Stimulated activated CD4-positive, alpha-beta T cell treated with anti-CD3 and anti-CD28 coated beads, Interleukin-12 subunit alpha, Interleukin-12 subunit beta, amount 100 ng/mL, for 4 hours (primary cell): ENCODE results near the gene TRIM67.
A peak's percentile ranks its signal among the peaks of the same experiment; 100 is the strongest.

Experiments used
- DNase-seq: peaks from one replicate; pipeline ENCODE4 v3.0.0-alpha.2; 2020

TRIM67 gene

DNA sequence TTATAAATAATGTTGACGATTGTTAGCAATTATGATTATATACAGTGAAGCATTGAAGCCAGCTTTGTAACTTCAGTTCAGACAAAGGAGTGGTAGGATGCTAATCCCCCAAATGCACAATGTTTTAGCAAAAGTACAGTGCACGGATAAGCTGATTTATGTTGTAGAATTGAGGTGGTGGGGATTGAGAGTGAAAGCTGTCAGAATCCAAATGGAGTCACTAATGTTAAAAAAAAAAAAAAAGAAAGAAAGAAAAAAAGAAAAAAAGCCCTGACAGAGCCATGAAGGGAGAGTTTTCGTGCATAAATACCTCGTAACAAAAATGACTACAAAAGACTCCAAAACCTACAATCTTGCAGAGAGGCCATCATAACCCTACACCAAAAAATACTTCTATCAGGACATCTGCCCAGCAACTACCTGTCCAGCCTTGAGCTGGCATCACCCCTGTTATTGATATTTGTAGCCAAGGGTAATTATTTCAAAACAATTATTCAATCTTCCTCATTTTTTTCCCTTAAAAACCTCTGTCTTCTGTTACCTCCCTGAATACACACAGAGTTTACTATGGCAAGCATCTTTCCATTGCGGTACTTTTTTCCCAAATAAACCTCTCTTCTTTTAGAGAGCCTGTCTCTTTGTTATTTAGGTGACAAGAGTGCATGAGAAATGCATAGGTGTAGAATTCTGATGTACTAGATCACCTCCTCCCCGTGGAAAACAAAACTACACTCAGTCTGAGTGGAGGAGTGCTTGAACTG lies 2.5 kb upstream of the TRIM67 start:
- no peak for DNase-seq

DNA sequence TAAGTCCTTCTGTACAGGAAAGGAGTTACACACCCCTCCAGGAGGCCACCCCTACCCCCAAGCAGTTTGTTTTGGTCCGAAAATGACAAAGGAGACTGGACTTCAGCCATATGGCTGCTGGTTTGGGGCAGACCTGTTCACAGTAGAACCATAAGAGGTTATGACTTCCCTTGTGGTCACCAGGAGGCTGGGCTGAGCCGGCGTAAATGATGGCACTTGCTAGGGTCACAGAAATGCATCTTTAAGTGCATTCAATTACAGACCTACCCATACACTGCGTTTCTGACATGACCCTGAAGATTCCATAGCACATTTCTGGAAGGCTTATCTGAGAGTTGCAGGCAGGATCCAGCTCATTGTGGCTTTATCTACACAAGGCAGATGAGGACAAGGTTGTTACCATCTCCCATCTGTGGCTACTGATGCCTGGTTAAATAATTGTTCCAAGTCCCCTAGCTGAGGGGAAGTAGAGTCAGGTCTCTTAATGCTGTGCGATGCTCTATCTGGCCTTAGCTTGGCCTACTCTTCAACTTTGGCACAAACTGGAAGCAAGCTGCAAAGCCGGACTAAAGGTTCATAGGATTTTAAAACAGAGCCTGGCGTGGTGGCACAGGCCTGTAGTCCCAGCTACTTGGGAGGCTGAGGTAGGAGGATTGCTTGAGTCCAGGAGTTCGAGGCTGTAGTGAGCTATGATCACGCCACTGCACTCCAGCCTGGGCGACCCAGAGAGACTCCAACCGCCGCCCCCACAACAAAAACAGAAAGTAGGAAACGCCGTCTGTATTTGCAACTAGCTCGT lies 1.7 kb upstream of the TRIM67 start:
- no peak for DNase-seq

DNA sequence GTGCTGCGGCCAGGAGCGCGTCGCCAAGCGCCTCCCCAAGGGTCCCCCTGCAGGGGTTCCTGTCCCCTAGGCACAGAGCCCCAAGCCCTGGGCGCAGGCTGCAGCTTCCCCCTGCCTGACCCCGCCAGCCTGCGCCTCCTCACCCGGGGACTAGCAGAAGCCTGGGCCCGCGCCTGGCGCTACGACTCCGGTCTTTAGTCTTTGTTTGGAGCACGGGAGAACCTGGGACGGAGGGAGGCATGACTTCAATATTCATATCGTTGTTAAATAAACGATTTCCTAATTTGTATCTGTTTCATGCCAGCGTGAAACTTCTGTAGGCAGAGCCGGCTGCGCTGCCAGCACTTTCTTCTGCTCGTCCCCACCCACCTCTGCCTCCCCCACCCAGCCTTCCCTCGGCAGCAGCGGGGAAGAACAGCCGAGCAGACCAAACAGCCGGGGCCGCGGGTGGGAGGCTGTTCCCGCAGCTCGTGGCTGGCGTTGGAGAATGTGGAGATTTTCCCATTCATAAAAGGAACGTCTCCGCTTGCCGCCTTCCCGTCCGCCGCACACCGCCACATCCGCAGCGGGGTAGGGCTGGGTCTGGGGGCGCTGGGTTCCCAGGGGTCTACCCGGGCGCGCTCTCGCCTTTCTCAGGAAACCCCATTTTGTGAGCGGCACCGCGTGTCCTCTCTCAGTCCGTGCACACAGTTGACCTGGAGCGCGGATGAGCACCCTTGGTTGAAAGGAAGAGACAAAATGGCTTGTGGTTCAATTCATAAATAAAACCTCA lies 777 bp upstream of the TRIM67 start:
- no peak for DNase-seq

DNA sequence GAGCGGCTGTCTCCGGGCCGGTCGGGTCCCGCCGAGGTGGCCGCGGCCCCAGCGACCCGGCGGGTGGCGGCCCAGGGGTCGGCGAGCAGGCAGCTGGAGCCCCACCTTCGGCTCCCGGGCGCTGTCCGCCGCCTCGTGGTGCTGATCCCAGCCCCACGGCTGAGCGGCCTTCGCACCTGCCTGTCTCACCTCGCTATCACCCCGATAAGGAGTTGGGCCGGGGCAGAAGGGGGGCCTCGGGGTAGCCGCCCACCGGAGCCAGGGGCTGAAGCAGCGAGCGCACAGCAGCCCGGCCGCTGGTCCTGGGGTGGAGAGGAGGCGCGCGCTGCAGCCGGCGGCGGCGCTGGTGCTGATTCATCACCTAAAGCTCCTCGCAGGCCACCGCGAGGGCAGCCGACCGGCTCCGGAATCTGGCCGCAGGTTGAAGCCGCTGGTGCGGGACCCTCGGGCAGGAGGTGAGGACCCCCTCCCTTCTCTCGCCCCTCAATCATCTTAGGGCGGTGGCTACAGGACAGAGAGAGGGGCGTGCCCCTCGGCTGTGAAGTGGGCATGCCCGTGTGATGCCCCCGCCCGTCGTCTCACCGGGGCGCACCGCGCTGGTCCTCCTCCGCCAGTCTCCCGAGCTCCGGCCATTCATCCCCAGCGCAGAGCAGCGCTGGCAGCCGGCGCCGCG lies 575 bp downstream of the TRIM67 start:
- DNase-seq: peak; percentile 34

DNA sequence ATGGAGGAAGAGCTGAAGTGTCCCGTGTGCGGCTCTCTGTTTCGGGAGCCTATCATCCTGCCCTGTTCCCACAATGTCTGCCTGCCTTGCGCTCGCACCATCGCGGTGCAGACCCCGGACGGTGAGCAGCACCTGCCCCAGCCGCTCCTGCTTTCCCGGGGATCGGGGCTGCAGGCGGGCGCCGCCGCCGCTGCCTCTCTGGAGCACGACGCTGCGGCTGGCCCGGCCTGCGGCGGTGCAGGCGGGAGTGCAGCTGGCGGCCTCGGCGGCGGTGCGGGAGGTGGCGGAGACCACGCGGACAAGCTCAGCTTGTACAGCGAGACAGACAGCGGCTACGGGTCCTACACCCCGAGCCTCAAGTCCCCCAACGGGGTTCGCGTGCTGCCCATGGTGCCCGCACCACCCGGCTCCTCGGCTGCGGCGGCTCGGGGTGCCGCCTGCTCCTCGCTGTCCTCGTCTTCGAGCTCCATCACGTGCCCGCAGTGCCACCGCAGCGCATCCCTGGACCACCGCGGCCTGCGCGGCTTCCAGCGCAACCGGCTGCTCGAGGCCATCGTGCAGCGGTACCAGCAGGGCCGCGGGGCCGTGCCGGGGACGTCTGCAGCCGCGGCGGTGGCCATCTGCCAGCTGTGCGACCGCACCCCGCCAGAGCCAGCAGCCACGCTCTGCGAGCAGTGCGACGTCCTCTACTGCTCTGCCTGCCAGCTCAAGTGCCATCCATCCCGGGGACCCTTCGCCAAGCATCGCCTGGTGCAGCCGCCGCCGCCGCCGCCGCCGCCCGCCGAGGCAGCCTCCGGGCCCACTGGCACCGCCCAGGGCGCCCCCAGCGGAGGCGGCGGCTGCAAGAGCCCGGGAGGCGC lies 1.3 kb downstream of the TRIM67 start:
- DNase-seq: no peak

DNA sequence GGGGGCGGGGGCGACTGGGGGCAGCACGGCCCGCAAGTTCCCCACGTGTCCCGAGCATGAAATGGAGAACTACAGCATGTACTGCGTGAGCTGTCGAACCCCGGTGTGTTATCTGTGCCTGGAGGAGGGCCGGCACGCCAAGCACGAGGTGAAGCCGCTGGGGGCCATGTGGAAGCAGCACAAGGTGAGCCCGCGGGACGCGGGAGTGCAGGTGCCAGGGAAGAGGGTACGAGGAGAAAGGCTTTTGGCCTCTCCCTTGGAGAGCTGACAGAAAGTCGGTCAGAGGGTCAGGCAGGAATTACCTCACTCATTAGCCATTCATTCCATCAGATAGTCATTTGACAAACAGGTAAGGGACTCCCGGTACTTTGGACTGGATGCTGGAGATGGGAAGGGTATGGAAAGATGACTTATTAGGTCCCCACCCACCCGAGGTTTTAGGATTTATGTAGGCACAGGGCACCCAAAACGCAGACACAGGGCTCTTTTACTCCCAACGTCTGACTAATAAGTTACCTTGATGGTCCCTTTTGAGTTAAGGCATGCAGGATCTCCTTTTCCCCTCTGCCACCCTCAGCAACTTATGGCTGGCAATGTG lies 2.1 kb downstream of the TRIM67 start:
- no peak for DNase-seq

DNA sequence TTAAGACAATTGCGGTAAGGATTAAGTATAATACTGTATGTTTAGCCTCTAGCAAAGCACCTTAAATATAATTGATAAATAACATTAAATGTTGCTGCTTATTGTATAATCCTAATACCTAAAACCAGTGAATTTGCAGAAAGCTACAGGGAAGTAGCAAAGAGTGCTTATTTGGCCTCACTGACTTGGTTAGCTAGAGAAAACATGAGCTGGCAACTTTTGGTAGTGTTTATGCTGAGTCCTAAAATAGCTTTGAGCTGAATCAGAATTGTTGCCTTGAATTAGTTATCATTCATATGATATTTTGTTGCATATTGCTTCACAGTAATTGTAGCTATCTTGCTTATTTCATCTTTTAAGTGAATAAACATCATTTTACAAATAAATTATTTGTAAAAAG lies 3.5 kb downstream of the TRIM67 start:
- DNase-seq: no peak

DNA sequence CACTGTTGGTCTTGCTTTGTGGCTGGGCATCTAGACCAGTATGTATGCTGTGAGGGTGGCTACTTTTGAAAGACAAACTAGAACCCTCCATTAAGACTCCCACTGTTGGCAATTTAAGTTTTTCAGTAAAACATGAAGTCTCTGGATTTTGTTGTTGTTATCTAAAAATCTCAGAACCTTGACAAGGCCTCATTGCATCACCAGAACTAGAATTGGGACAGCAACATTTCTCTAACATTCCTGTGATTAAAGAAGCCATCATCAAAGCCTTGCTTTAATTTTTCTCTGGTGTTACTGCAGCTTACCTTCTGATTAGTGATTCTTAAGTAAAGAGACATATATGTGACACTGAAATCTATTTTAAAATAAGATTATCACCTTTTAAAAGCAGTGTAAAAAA lies 4.5 kb downstream of the TRIM67 start:
- DNase-seq: no peak

DNA sequence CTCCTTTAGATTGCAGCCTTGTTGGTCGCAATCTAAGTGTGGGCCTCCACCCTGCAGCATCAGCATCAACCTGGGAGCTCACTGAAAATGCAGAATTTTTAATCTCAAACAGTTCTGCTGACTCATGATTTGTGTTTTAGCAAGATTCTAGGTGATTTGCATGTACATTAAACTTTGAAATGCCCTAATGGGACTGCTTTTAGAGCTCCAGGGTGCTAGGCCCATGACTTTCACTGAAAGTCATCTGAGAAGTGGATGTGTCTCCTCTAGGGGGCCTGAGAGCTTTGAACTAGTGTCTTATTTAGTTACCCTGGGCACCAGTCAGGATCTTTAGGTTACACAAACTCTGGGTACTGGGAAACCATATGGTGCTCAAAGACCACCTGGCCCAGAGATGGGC lies 9.0 kb downstream of the TRIM67 start:
- no peak for DNase-seq

DNA sequence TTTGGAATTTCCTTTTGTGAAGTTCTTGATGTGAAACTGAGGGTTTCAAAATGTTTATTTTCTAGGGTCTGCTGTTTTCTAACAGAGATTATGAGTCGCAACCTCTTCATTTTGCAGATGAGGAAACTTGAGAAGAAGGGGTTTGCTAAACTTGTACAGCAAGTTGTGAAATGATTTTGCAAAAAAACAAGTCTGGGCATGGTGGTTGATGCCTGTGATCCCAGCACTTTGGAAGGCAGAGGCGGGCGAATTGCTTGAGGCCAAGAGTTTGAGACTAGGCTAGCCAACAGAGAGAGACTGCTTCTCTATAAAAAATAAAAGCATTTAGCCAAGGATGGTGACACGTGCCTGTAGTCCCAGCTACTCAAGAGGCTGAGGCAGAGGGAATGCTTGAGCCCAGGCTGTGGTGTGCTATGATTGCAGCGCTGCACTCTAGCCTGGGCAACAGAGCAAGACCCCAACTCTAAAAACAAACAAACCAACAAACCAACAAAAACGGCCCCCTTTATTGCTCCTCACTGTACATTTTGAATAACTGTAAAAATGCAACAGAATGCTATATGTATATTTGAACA lies 9.9 kb downstream of the TRIM67 start:
- no peak for DNase-seq

DNA sequence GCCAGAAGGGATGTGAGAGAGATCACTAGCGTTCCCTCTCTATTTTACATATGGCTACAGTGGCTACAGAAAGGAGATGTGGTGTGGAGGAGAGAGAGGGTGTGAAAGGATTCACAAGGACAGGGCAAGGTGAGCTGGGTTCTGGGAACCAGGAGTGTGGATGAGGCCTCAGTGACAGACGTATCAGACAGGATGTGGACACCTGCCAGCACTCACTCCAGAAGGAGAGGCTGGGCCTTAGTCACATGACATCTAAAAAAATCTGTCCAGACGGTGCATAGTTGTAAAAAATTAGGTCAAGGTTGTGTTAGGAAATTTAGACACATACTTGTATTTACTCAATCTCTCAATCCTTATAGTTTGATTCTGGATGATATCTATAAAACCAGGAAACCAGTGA lies 10.6 kb downstream of the TRIM67 start:
- DNase-seq: no peak

DNA sequence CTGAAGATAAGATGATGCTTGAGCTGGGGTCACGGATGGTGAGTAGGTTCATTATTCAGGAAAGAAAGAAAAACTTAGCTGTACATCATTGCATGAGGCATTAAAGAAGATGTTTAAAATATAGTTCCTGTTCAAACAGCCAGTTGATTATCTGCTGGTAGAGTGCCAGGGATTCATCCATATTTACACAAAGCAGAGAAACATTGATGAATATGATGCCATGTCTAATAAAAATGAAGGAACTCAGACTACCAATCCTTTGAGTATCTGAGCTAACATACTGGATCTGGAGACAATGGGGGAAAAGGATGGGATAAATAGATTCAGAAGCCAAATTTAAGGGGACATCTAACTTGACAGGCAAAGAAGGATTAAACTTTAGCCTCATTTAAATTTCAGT lies 14.6 kb downstream of the TRIM67 start:
- no peak for DNase-seq

DNA sequence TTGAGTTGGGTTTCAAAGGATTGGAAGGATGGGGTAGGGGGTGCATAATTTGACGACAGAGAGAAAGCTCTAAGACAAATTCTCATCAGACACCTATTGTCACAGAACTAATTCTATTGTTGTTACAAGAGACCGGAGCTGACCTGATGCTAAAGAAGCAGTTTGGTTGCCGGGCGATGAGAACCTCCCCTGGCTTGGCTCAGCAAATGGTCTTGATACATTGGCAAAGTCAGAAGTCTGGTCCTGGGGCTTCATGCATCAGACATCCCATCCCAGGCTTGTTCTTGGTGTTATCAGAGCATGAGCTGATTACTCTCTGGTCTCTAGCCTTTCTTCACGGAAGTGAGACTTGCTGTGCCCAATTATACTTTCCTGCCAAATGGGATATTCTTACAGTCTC lies 15.4 kb downstream of the TRIM67 start:
- no peak for DNase-seq

DNA sequence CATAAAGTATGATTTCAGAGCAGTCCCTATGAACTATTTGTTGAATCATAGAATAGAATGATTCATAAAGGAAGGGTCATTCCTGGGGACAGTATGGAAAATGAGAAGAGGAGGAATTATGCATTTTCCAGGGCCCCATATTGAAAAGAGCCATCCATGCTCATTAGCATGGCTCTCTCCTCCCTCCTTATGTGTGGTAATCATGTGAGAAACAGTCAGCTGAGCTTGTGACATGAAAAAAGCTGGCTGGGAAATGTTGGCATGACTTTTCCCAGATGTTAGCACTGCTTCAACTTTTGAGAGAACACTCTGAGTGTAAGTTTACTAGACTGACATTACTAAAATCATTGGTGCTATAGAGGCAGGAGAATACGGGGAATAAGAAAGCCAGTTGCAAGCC lies 16.1 kb downstream of the TRIM67 start:
- DNase-seq: no peak

DNA sequence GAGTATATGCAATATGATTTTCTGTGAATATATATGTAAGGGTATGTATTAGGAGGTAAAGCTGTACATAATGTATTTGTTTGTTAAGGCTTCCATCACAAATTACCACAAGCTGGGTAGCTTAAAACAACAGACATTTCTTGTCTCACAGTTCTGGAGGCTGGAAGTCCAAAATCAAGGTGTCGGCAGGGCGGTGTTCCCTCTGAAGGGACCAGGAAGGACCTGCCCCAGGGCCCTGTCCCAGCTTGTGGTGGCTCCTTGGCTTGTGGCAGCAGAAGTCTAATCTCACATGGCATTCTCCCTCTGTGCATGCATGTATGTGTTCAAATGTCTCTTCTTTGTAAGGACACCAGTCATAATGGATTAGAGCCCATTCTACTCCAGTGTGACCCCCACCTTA lies 17.1 kb downstream of the TRIM67 start:
- DNase-seq: no peak

DNA sequence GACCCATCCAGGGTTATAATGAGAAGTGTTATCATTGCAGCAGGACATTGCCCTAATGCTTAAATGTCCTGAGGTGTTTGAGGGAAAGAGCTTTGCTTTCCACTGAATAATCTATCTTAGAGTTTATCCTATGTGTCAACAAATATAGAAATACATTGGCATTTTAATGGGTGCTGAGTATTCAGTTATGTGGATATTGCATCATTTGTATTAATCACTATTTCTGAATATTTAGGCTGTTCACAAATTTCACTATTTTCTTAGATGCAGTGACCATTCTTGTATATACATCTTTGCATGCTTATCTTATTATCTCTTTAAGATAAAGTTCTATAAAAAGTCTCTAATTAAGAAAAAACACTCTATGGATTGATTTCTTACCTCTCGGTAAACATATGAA lies 18.2 kb downstream of the TRIM67 start:
- DNase-seq: no peak

DNA sequence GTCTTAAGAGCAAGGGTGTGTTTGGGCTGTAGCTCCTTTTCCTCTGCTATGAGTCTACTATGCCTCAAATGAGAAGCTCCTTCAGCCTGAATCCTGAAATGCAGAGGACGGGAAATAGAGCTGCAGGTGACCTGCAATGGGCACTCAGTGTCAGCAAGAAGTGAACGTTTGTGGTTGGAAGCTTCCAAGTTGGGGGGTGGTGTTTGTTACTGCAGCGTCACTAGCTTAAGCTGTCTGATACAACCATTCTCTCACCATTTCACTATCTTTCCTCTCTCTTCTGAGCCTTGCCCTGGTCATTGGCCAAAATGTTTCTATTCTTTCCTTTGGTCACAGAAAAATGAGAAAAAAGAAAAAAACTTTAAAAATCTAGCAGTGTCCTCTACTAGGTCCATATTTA lies 19.4 kb downstream of the TRIM67 start:
- no peak for DNase-seq

DNA sequence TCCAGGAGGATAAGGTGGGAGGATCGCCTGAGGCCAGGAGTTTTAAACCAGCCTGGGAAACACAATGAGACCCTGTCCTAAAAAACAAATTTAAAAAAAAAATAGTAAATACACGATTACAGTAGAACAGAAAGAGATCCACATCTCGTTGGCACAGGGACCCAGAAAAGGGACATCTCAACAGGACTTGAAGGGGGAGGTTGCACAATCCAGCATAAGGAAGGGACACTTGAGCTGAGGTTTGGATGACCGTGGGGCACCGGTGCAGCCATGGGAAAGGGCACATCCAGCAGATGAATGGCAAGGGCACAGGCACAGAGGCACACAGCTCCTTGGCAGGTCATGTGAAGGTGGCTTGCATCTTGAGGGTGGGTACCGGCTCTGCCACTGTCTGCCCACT lies 20.5 kb downstream of the TRIM67 start:
- DNase-seq: no peak

DNA sequence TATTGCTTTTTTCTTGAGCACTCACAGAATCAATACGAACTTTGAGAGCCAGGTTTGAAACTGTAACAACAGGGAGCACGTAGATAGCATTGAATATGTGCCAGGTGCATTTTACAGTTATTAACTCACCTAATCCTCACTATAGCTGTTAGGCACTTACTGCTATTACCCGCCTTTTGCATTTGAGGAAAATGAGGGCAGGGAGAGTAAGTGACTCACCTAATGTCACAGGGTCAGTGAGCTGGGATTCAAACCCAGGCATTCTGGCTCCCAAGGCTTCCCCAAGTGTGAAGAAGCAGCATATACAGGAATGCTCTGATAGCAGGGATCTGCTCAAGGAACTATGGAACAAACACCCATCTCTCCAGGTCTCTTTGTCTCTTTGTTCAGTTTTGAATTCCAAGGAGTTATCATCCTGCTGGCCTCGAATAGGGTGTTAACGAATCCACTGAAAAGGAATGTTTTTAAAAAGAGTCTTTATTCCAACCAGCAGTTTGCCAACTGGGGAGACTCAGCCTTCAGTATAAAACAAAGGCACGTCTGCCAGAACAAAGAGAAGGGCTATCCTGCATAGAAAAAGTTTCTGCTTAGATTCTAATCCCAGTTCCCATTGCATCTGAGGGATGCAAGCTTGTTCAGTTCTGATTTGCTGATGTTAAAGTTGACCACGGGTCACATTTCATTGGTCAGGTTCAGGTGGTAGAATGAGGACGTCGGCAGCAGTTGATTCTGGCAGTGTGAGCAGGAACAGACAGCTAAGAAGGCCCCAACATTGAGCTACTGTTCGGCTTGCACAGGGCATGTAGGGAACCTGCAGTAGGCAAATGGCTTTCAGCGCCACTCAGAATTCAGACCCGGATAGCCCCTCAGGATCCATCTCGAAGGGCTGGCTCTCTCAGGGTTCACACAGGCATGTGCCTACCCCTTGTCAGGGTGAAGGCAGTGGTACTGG lies 22.1 kb downstream of the TRIM67 start:
- DNase-seq: no peak

DNA sequence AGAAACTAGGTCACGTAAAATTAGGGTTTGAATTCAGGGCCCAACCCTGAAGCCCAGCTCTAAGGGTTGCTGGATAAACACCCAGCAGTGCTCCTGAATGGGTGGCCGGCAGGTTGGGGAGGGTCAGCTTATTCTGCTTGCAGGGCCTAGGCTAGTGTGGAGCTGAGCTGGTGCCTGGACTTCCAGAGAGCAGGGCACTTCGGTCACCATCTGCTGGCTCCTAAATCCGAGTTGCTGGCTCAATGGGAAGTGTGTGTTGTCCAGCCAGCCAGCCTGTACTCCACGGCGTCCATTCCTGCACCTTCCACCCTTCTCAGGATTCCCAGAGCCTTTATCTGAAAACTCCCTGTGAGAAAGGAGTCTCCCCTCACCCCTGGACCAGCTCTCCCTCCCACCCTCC lies 23.0 kb downstream of the TRIM67 start:
- no peak for DNase-seq
